NB4 (cell line): Measurements from ENCODE around the gene FBXW4.

ENCODE experiments used
- MYC ChIP-seq: IDR thresholded peaks from 2 replicates; pipeline ENCODE4 v1.6.1; 2011; ENCODE audit warnings: low read depth, low read length
- POLR2A ChIP-seq: IDR thresholded peaks from 2 replicates; pipeline ENCODE4 v1.6.1; 2011; ENCODE audit warnings: mild to moderate bottlenecking; ENCODE audit not compliant: insufficient read length; ENCODE audit errors: extremely low read depth
- TF ChIP-seq, protein P1 (sequence below): IDR thresholded peaks from one replicate; pipeline ENCODE4 v1.5.1; 2012; ENCODE audit warnings: low read depth, low read length
- TF ChIP-seq, protein P2 (sequence below): IDR thresholded peaks from 2 replicates; pipeline ENCODE4 v1.6.1; 2011; ENCODE audit warnings: low read depth, low read length

DNA sequence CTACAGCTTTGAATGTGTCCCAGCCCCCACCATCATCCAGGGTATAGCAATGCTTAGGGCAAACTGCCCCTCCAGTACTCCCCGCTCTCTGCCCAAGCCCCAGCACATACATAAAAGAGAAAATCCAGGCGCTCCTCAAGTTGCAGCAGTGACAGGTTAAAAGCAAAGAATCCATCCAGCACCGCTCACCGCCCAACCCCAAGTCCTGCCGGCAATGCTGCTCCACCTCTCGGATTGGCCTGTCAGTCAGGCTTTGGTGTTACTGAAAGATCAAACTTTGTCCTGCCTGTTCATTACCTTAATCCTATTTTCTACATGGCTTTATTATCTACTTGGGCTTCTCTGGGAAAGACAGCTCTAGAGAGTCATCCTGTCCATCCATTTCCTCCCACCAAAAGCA is 75.0 kb downstream of the FBXW4 start:
- TF ChIP-seq, protein P1, sequence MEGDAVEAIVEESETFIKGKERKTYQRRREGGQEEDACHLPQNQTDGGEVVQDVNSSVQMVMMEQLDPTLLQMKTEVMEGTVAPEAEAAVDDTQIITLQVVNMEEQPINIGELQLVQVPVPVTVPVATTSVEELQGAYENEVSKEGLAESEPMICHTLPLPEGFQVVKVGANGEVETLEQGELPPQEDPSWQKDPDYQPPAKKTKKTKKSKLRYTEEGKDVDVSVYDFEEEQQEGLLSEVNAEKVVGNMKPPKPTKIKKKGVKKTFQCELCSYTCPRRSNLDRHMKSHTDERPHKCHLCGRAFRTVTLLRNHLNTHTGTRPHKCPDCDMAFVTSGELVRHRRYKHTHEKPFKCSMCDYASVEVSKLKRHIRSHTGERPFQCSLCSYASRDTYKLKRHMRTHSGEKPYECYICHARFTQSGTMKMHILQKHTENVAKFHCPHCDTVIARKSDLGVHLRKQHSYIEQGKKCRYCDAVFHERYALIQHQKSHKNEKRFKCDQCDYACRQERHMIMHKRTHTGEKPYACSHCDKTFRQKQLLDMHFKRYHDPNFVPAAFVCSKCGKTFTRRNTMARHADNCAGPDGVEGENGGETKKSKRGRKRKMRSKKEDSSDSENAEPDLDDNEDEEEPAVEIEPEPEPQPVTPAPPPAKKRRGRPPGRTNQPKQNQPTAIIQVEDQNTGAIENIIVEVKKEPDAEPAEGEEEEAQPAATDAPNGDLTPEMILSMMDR: no peak
- TF ChIP-seq POLR2A (no peak), MYC (no peak)
- TF ChIP-seq, protein P2, sequence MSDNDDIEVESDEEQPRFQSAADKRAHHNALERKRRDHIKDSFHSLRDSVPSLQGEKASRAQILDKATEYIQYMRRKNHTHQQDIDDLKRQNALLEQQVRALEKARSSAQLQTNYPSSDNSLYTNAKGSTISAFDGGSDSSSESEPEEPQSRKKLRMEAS: no peak
